Left ventricle myocardium inferior (tissue), 1 donor: ENCODE data around the gene OR2V1. TPM values are rescaled to one million over a fixed set of nuclear protein-coding genes. Genes with fewer than 3 reads are reported as not detected.

ENCODE experiments used
- DNase-seq: peaks from one replicate; pipeline ENCODE4 v3.0.0-alpha.2; 2020
- H3K27ac ChIP-seq: fragments of 200-600 bp; replicated peaks from 2 replicates; pipeline ENCODE4 v1.8.0; 2021
- H3K27me3 ChIP-seq: fragments of 200-600 bp; 2 replicates; pipeline ENCODE4 v1.8.0; 2021; ENCODE audit warnings: low read depth
- H3K36me3 ChIP-seq: fragments of 200-600 bp; 2 replicates; pipeline ENCODE4 v1.8.0; 2021
- H3K4me1 ChIP-seq: fragments of 200-600 bp; 2 replicates; pipeline ENCODE4 v1.8.0; 2021
- H3K4me3 ChIP-seq: fragments of 200-600 bp; 2 replicates; pipeline ENCODE4 v1.8.0; 2021; ENCODE audit warnings: mild to moderate bottlenecking, moderate library complexity
- H3K9me3 ChIP-seq: fragments of 200-600 bp; replicated peaks from 2 replicates; pipeline ENCODE4 v1.8.0; 2021
- intact Hi-C: fragments of 100-400 bp; cut with micrococcal nuclease; formaldehyde crosslinking; loops from one replicate; pipeline ENCODE4 v1.11.0; 2022
- total RNA-seq: library from RNA; stranded (reverse); fragmentation: NEBNext Ultra II Directional; extraction: Animal tissue kit (Norgen Biotek cat#: 25700); gene quantifications from one replicate; pipeline ENCODE4 v1.2.1, GENCODE V29; 2021
- TF ChIP-seq, protein P1 (sequence below): fragments of 200-600 bp; IDR thresholded peaks from 2 replicates; pipeline ENCODE4 v1.8.0; 2021; ENCODE audit warnings: antibody characterized with exemption, mild to moderate bottlenecking, borderline replicate concordance
- donor health status: DM: no; HTN: yes; CAD: no; lungs with severe emphysema.

The OR2V1 gene
- total RNA-seq, 1 donor from 2014 or later, result not detected

GRCh38 chr5:181120761-181121160, 10.2 kb downstream of the OR2V1 start:
- H3K27me3 ChIP-seq, result peaks cover 99% of the 10 kb centered on the region
- intact Hi-C loops, result no loop called here
- peaks cover 7% of the 10 kb centered on the region for H3K4me1 ChIP-seq
- TF ChIP-seq, protein P1, sequence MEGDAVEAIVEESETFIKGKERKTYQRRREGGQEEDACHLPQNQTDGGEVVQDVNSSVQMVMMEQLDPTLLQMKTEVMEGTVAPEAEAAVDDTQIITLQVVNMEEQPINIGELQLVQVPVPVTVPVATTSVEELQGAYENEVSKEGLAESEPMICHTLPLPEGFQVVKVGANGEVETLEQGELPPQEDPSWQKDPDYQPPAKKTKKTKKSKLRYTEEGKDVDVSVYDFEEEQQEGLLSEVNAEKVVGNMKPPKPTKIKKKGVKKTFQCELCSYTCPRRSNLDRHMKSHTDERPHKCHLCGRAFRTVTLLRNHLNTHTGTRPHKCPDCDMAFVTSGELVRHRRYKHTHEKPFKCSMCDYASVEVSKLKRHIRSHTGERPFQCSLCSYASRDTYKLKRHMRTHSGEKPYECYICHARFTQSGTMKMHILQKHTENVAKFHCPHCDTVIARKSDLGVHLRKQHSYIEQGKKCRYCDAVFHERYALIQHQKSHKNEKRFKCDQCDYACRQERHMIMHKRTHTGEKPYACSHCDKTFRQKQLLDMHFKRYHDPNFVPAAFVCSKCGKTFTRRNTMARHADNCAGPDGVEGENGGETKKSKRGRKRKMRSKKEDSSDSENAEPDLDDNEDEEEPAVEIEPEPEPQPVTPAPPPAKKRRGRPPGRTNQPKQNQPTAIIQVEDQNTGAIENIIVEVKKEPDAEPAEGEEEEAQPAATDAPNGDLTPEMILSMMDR, result no peak
- DNase-seq, result no peak
- no peaks in the 10 kb centered on the region for H3K9me3 ChIP-seq
- H3K36me3 ChIP-seq, result no peaks in the 10 kb centered on the region
- H3K27ac ChIP-seq, result no peak overlapping the region
- no peak overlapping the region for H3K4me3 ChIP-seq

DNA sequence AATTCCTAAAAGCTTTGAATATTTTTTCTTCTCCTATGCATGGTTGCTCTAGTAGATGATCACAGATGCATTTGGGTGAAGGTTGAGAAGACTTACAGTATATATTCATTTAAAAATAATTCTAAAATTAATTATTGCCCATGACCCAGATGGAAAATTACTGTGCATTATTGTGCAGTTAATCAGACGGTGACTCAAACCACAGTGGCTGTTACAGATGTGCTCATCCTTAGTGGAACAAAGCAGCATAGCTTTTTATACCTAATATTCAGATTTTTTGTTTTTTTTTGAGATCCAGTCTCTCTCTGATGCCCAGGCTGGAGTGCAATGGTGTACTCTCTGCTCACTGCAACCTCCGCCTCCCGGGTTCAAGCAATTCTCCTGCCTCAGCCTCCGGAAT, 10.7 kb downstream of the OR2V1 start:
- no peaks in the 10 kb centered on the region for H3K36me3 ChIP-seq
- peaks cover 9% of the 10 kb centered on the region for H3K4me1 ChIP-seq
- no peak overlapping the region for H3K27ac ChIP-seq
- intact Hi-C loops, result no loop called here
- no peak for DNase-seq
- no peaks in the 10 kb centered on the region for H3K9me3 ChIP-seq
- TF ChIP-seq, protein P1, result no peak
- H3K4me3 ChIP-seq, result no peak overlapping the region
- peaks cover 99% of the 10 kb centered on the region for H3K27me3 ChIP-seq

GRCh38 chr5:181119105-181119504, 11.9 kb downstream of the OR2V1 start:
- intact Hi-C loops, result no loop called here
- Histone ChIP-seq H3K27me3 (peaks cover 99% of the 10 kb centered on the region), H3K4me1 (peaks cover 13% of the 10 kb centered on the region), H3K4me3 (no peak overlapping the region), H3K36me3 (no peaks in the 10 kb centered on the region), H3K27ac (no peak overlapping the region), H3K9me3 (no peaks in the 10 kb centered on the region)
- TF ChIP-seq, protein P1, result no peak
- no peak for DNase-seq

DNA sequence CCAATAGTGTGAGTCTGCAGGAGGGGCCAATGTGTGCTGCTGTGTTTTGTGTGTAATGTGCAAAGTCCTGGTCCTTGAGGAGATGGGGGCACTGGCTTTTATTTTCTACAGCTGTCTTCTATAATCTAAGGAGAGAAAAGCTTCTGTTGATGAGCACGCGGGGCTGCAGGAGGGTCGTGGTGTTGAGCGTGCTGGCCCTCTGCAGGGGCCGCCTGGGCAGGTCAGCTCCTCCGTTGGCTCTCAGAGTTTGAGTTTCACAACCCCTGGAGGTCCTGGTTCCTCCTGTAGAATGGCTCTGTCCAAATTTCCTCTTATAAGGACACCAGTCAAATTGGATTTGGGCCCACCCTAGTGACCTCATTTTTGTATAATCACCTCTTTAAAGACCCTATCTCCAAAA, 12.6 kb downstream of the OR2V1 start:
- Histone ChIP-seq H3K27me3 (peaks cover 99% of the 10 kb centered on the region), H3K9me3 (no peaks in the 10 kb centered on the region), H3K4me1 (peaks cover 13% of the 10 kb centered on the region), H3K27ac (no peak overlapping the region), H3K36me3 (no peaks in the 10 kb centered on the region), H3K4me3 (no peak overlapping the region)
- no peak for DNase-seq
- intact Hi-C loops, result no loop called here
- TF ChIP-seq, protein P1, result no peak

DNA sequence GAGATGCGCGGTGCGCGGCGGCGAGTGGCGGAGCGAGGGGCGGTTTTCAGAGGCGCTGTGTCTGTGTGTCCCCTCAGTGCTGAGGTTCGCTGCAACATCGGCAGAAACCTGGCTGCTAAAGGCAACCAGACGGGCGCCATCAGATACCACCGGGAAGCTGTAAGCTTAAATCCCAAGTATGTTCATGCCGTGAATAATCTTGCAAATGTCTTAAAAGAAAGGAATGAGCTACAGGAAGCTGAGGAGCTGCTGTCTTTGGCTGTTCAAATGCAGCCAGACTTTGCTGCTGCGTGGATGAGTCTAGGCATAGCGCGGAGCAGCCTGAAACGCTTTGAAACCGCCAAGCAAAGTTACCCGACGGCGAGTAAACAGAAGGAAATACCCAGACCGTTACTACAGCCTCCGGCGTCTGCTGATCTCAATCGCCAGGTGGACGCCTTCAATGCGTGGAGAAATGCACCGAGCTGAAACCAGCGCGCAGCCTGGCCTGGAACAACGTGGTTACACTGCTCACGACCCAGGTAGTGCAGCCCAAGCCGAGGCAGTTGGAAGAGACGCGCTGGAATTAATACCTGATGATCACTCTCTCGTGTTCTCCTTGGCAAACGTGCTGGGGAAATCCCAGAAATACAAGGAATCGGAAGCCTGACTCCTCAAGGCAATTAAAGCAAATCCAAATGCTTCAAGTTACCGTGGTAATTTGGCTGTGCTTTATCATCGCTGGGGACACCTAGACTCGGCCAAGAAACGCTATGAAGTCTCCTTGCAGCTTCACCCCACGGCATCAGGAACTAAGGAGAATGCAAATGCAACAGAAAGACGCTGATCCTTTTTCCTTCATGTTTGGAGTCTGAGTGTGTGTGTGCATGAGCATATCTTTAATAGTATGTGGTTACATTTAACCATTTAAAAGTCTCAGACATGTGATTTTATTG, 15.9 kb downstream of the OR2V1 start:
- no peaks in the 10 kb centered on the region for H3K9me3 ChIP-seq
- no peak overlapping the region for H3K27ac ChIP-seq
- intact Hi-C loops, result no loop called here
- TF ChIP-seq, protein P1, result no peak
- no peak overlapping the region for H3K4me3 ChIP-seq
- peaks cover 99% of the 10 kb centered on the region for H3K27me3 ChIP-seq
- no peaks in the 10 kb centered on the region for H3K36me3 ChIP-seq
- DNase-seq, result no peak
- H3K4me1 ChIP-seq, result peaks cover 6% of the 10 kb centered on the region
